SU-DHL-6 (cell line): ENCODE results near the gene VTCN1.

Source experiments
- H2AFZ ChIP-seq: fragments of 200-600 bp; sonication (generic); 2 replicates; pipeline ENCODE4 v1.6.1; 2014; ENCODE audit warnings: low read depth, mild to moderate bottlenecking, moderate library complexity, mixed read lengths, antibody characterized with exemption, low read length; ENCODE audit not compliant: severe bottlenecking
- H3F3A ChIP-seq: fragments of 200-600 bp; shearing (Covaris generic); 2 replicates; pipeline ENCODE4 v1.6.0; 2016; ENCODE audit warnings: antibody characterized with exemption, mild to moderate bottlenecking; ENCODE audit not compliant: insufficient read depth
- H3K27ac ChIP-seq: fragments of 200-600 bp; sonication (generic); 2 replicates; pipeline ENCODE4 v1.5.1; 2016; ENCODE audit warnings: low read depth, mild to moderate bottlenecking, low read length, moderate library complexity, mixed read lengths
- H3K27me3 ChIP-seq: fragments of 200-600 bp; sonication (generic), shearing (Covaris generic); 2 replicates; pipeline ENCODE4 v1.6.0; 2014; ENCODE audit warnings: mild to moderate bottlenecking, low read length
- H3K36me3 ChIP-seq: fragments of 200-600 bp; sonication (generic); 2 replicates; pipeline ENCODE4 v1.6.1; 2014; ENCODE audit warnings: mild to moderate bottlenecking, low read length, mixed read lengths
- H3K4me2 ChIP-seq: fragments of 300-600, 200-600 bp; shearing (Covaris generic), sonication (generic); 2 replicates; pipeline ENCODE4 v1.6.0; 2014; ENCODE audit warnings: low read length, low read depth, mild to moderate bottlenecking; ENCODE audit not compliant: poor library complexity, severe bottlenecking
- H3K4me3 ChIP-seq: fragments of 200-600 bp; sonication (generic); 2 replicates; pipeline ENCODE4 v1.5.1; 2014; ENCODE audit warnings: antibody characterized with exemption, low read length, mild to moderate bottlenecking, mixed read lengths; ENCODE audit not compliant: insufficient read depth, poor library complexity, severe bottlenecking
- H3K79me2 ChIP-seq: fragments of 200-600 bp; sonication (generic); 2 replicates; pipeline ENCODE4 v1.6.1; 2014; ENCODE audit warnings: mild to moderate bottlenecking, low read length, moderate library complexity; ENCODE audit not compliant: insufficient read depth
- H3K9ac ChIP-seq: fragments of 200-600 bp; sonication (generic); 2 replicates; pipeline ENCODE4 v1.7.0; 2014; ENCODE audit warnings: mild to moderate bottlenecking, low read length
- H3K9me2 ChIP-seq: fragments of 200-600 bp; sonication (generic); replicated peaks from 2 replicates; pipeline ENCODE4 v1.6.1; 2014; ENCODE audit warnings: low read length; ENCODE audit not compliant: insufficient read depth
- H3K9me3 ChIP-seq: fragments of 200-600 bp; sonication (generic); 2 replicates; pipeline ENCODE4 v1.6.1; 2014; ENCODE audit warnings: low read length, mixed read lengths; ENCODE audit not compliant: insufficient read depth
- H4K20me1 ChIP-seq: fragments of 200-600 bp; sonication (generic); 2 replicates; pipeline ENCODE4 v1.6.1; 2014; ENCODE audit warnings: low read depth, mild to moderate bottlenecking, antibody characterized with exemption, low read length, moderate library complexity, mixed read lengths
- CTCF ChIP-seq: fragments of 200-600 bp; sonication (generic); IDR thresholded peaks from one replicate; pipeline ENCODE4 v1.5.1; 2017; ENCODE audit warnings: antibody characterized with exemption, mild to moderate bottlenecking, low read length, moderate library complexity; ENCODE audit not compliant: insufficient read depth, poor library complexity, severe bottlenecking
- EZH2phosphoT487 ChIP-seq: fragments of 200-600 bp; sonication (generic), shearing (Covaris generic); conservative IDR thresholded peaks from 2 replicates; pipeline ENCODE4 v1.6.1; 2018; ENCODE audit warnings: mild to moderate bottlenecking, antibody characterized with exemption, low read length, moderate library complexity, mixed read lengths

The VTCN1 gene

GRCh38 chr1:117215019-117215418 is 4.3 kb upstream of the VTCN1 start:
- H3K27me3 ChIP-seq: no peaks in the 10 kb centered on the region
- no peak overlapping the region for H3K4me3 ChIP-seq
- H3K79me2 ChIP-seq: no peaks in the 10 kb centered on the region
- no peaks in the 10 kb centered on the region for H3K9me2 ChIP-seq
- TF ChIP-seq EZH2phosphoT487 (no peak), CTCF (no peak)
- H3K27ac ChIP-seq: no peak overlapping the region
- H4K20me1 ChIP-seq: no peaks in the 10 kb centered on the region
- no peaks in the 10 kb centered on the region for H3F3A ChIP-seq
- H3K36me3 ChIP-seq: no peaks in the 10 kb centered on the region
- no peak overlapping the region for H3K9ac ChIP-seq
- H3K9me3 ChIP-seq: no peaks in the 10 kb centered on the region
- H2AFZ ChIP-seq: no peak overlapping the region
- no peak overlapping the region for H3K4me2 ChIP-seq

GRCh38 chr1:117213046-117213445 is 2.3 kb upstream of the VTCN1 start:
- no peaks in the 10 kb centered on the region for H4K20me1 ChIP-seq
- no peaks in the 10 kb centered on the region for H3F3A ChIP-seq
- no peaks in the 10 kb centered on the region for H3K79me2 ChIP-seq
- H3K4me2 ChIP-seq: no peak overlapping the region
- TF ChIP-seq CTCF (no peak), EZH2phosphoT487 (no peak)
- no peaks in the 10 kb centered on the region for H3K27me3 ChIP-seq
- no peak overlapping the region for H3K27ac ChIP-seq
- no peak overlapping the region for H2AFZ ChIP-seq
- no peaks in the 10 kb centered on the region for H3K9me3 ChIP-seq
- H3K9ac ChIP-seq: no peak overlapping the region
- H3K9me2 ChIP-seq: no peaks in the 10 kb centered on the region
- no peaks in the 10 kb centered on the region for H3K36me3 ChIP-seq
- no peak overlapping the region for H3K4me3 ChIP-seq

GRCh38 chr1:117210386-117210785 is 341 bp downstream of the VTCN1 start:
- TF ChIP-seq CTCF (no peak), EZH2phosphoT487 (no peak)
- Histone ChIP-seq H4K20me1 (no peaks in the 10 kb centered on the region), H3K9me2 (no peaks in the 10 kb centered on the region), H3K4me3 (no peak overlapping the region), H3K27me3 (no peaks in the 10 kb centered on the region), H3K4me2 (no peak overlapping the region), H3K36me3 (no peaks in the 10 kb centered on the region), H2AFZ (no peak overlapping the region), H3K27ac (no peak overlapping the region), H3K9me3 (no peaks in the 10 kb centered on the region), H3K9ac (no peak overlapping the region), H3F3A (no peaks in the 10 kb centered on the region), H3K79me2 (no peaks in the 10 kb centered on the region)
